OCI-LY1 (cell line): Measurements from ENCODE around the gene EPX.

Experiments
- H2AFZ ChIP-seq: fragments of 200-600 bp; sonication (generic), shearing (Covaris generic); 2 replicates; pipeline ENCODE4 v1.6.0; 2014; ENCODE audit warnings: antibody characterized with exemption, mild to moderate bottlenecking, low read length
- H3F3A ChIP-seq: fragments of 200-600 bp; sonication (generic), shearing (Covaris generic); 2 replicates; pipeline ENCODE4 v1.6.0; 2014; ENCODE audit warnings: mild to moderate bottlenecking, antibody characterized with exemption, low read length, moderate library complexity; ENCODE audit not compliant: insufficient read depth
- H3K27ac ChIP-seq: fragments of 200-600 bp; sonication (generic); 2 replicates; pipeline ENCODE4 v1.5.1; 2014; ENCODE audit warnings: low read length, mixed run types, mild to moderate bottlenecking, low read depth; ENCODE audit not compliant: poor library complexity, severe bottlenecking
- H3K27me3 ChIP-seq: fragments of 200-600 bp; sonication (generic); 2 replicates; pipeline ENCODE4 v1.6.0; 2014; ENCODE audit warnings: antibody characterized with exemption, mild to moderate bottlenecking, low read length, moderate library complexity; ENCODE audit not compliant: insufficient read depth
- H3K36me3 ChIP-seq: fragments of 200-600 bp; sonication (generic); 2 replicates; pipeline ENCODE4 v1.6.1; 2014; ENCODE audit warnings: mild to moderate bottlenecking, antibody characterized with exemption, low read length, moderate library complexity, mixed read lengths; ENCODE audit not compliant: insufficient read depth
- H3K4me1 ChIP-seq: fragments of 200-600 bp; sonication (generic); 2 replicates; pipeline ENCODE4 v1.5.1; 2014; ENCODE audit warnings: mild to moderate bottlenecking, low read length, moderate library complexity; ENCODE audit not compliant: insufficient read depth, severe bottlenecking
- H3K4me2 ChIP-seq: fragments of 200-600 bp; sonication (generic), shearing (Covaris generic); 2 replicates; pipeline ENCODE4 v1.6.1; 2014; ENCODE audit warnings: low read length
- H3K4me3 ChIP-seq: fragments of 200-600 bp; sonication (generic); 2 replicates; pipeline ENCODE4 v1.5.1; 2014; ENCODE audit warnings: low read length, low read depth, mild to moderate bottlenecking, mixed read lengths; ENCODE audit not compliant: poor library complexity, severe bottlenecking
- H3K79me2 ChIP-seq: fragments of 200-600 bp; shearing (Covaris generic); 2 replicates; pipeline ENCODE4 v1.6.1; 2016; ENCODE audit warnings: mixed run types, low read length, mixed read lengths; ENCODE audit not compliant: insufficient read depth
- H3K9ac ChIP-seq: fragments of 200-600 bp; sonication (generic), shearing (Covaris generic); 2 replicates; pipeline ENCODE4 v1.6.1; 2014; ENCODE audit warnings: mild to moderate bottlenecking, low read length, mixed read lengths
- H3K9me2 ChIP-seq: fragments of 200-600 bp; sonication (generic), shearing (Covaris generic); 2 replicates; pipeline ENCODE4 v1.6.1; 2014; ENCODE audit warnings: low read depth, mild to moderate bottlenecking, low read length, mixed read lengths
- H3K9me3 ChIP-seq: fragments of 200-600 bp; shearing (Covaris generic); 2 replicates; pipeline ENCODE4 v1.6.1; 2014; ENCODE audit warnings: low read length, mixed read lengths
- H4K20me1 ChIP-seq: fragments of 200-600 bp; sonication (generic), shearing (Covaris generic); 2 replicates; pipeline ENCODE4 v1.6.0; 2016; ENCODE audit warnings: mild to moderate bottlenecking, low read length; ENCODE audit not compliant: insufficient read depth
- CTCF ChIP-seq: fragments of 200-600 bp; sonication (generic), shearing (Covaris generic); IDR thresholded peaks from 2 replicates; pipeline ENCODE4 v1.5.1; 2017; ENCODE audit warnings: mild to moderate bottlenecking, antibody characterized with exemption, low read length, moderate library complexity, mixed read lengths
- EZH2 ChIP-seq: fragments of 200-600 bp; sonication (generic), shearing (Covaris generic); IDR thresholded peaks from 2 replicates; pipeline ENCODE4 v1.8.0; 2017; ENCODE audit warnings: borderline replicate concordance, mixed run types, mild to moderate bottlenecking, antibody characterized with exemption, low read length, moderate library complexity, mixed read lengths

Gene EPX

GRCh38 chr17:58148609-58149008 is 43.9 kb upstream of the EPX start:
- Histone ChIP-seq H4K20me1 (no peaks in the 10 kb centered on the region), H3K4me1 (no peaks in the 10 kb centered on the region), H3F3A (no peaks in the 10 kb centered on the region), H3K27ac (no peak overlapping the region), H3K9me2 (no peaks in the 10 kb centered on the region), H3K36me3 (no peaks in the 10 kb centered on the region), H3K4me3 (no peak overlapping the region), H3K27me3 (peaks cover 3% of the 10 kb centered on the region), H3K4me2 (no peak overlapping the region), H3K9me3 (peaks cover 15% of the 10 kb centered on the region), H3K9ac (no peak overlapping the region), H3K79me2 (no peaks in the 10 kb centered on the region), H2AFZ (no peak overlapping the region)
- no peak for TF ChIP-seq EZH2
- TF ChIP-seq CTCF: no peak

GRCh38 chr17:58150394-58150793 is 42.1 kb upstream of the EPX start:
- no peaks in the 10 kb centered on the region for H3K4me1 ChIP-seq
- TF ChIP-seq EZH2 (no peak), CTCF (no peak)
- no peak overlapping the region for H3K4me2 ChIP-seq
- H3K4me3 ChIP-seq: no peak overlapping the region
- H3F3A ChIP-seq: no peaks in the 10 kb centered on the region
- H3K9me2 ChIP-seq: no peaks in the 10 kb centered on the region
- no peak overlapping the region for H3K9ac ChIP-seq
- no peaks in the 10 kb centered on the region for H4K20me1 ChIP-seq
- H3K79me2 ChIP-seq: no peaks in the 10 kb centered on the region
- no peak overlapping the region for H3K27ac ChIP-seq
- peaks cover 3% of the 10 kb centered on the region; the same call in 1 of the 2 replicates for H3K9me3 ChIP-seq
- H2AFZ ChIP-seq: no peak overlapping the region
- peaks cover 3% of the 10 kb centered on the region; the same call in 1 of the 2 replicates for H3K27me3 ChIP-seq
- H3K36me3 ChIP-seq: no peaks in the 10 kb centered on the region

GRCh38 chr17:58153046-58153445 is 39.5 kb upstream of the EPX start:
- H3K9me3 ChIP-seq: no peaks in the 10 kb centered on the region
- TF ChIP-seq EZH2: no peak
- TF ChIP-seq CTCF: no peak
- no peaks in the 10 kb centered on the region for H3K36me3 ChIP-seq
- no peak overlapping the region for H3K27ac ChIP-seq
- H3K9me2 ChIP-seq: no peaks in the 10 kb centered on the region
- H3K4me1 ChIP-seq: no peaks in the 10 kb centered on the region
- H3K79me2 ChIP-seq: no peaks in the 10 kb centered on the region
- no peak overlapping the region for H3K4me3 ChIP-seq
- no peak overlapping the region for H2AFZ ChIP-seq
- no peak overlapping the region for H3K9ac ChIP-seq
- no peaks in the 10 kb centered on the region for H4K20me1 ChIP-seq
- no peaks in the 10 kb centered on the region for H3F3A ChIP-seq
- no peak overlapping the region for H3K4me2 ChIP-seq
- peaks cover 7% of the 10 kb centered on the region; the same call in 1 of the 2 replicates for H3K27me3 ChIP-seq
